ENCODE results near the gene IER3IP1. TPM values are rescaled to one million over a fixed set of nuclear protein-coding genes. Genes with fewer than 3 reads are reported as not detected.

Gene IER3IP1
- total and polyA plus RNA-seq, 4 experiments from 2014 or later: 7.8 to 30.9 (median 13.2) TPM

GRCh38 chr18:47115205-47115604, 61.0 kb downstream of the IER3IP1 start:
- Histone ChIP-seq H3K27me3 (ENCODE audit: insufficient read depth, low read length) (no peaks in the 10 kb centered on the region), H3K4me1 (ENCODE audit: insufficient read depth, low read length) (no peaks in the 10 kb centered on the region), H3K36me3 (ENCODE audit: insufficient read depth, low read length) (peaks cover 32% of the 10 kb centered on the region), H3K9me3 (ENCODE audit: control insufficient read depth in 1 of 2, low read length in 2 of 2) (no peaks in the 10 kb centered on the region), H3K4me3 (ENCODE audit: low read length in 2 of 2) (no peak overlapping the region), H3K27ac (ENCODE audit: low read depth, low read length) (no peak overlapping the region)
- ChIA-PET CTCF (ENCODE audit: partially characterized antibody) (interaction anchor here (2.7 to 5.0 kb wide), 2 partner anchors 14 to 89 kb away, joined by 11 to 25 read pairs; no protein-coding TSS in a partner anchor), POLR2A (ENCODE audit: partially characterized antibody) (no interaction called here)
- Mint-ChIP-seq H3K27me3 (no peaks in the 10 kb centered on the region), H3K27ac (peak overlapping the region in 1 of 7 donors; percentile 55), H3K9me3 (no peaks in the 10 kb centered on the region), H3K4me1 (peaks cover 0 to 1% (median 0%) of the 10 kb centered on the region in 4 donors), H3K36me3 (peaks cover 49 to 69% of the 10 kb centered on the region in 2 donors), H3K4me3 (no peak overlapping the region)
- intact Hi-C loops (cut with micrococcal nuclease): no loop called here
- no peak for DNase-seq

GRCh38 chr18:47113796-47114540, 62.2 kb downstream of the IER3IP1 start:
- peaks cover 34% of the 10 kb centered on the region for H3K36me3 ChIP-seq (ENCODE audit: insufficient read depth, low read length)
- Mint-ChIP-seq H3K4me3 (no peak overlapping the region), H3K27me3 (no peaks in the 10 kb centered on the region), H3K4me1 (no peaks in the 10 kb centered on the region), H3K36me3 (peaks cover 52 to 60% of the 10 kb centered on the region in 2 donors), H3K9me3 (no peaks in the 10 kb centered on the region), H3K27ac (peak overlapping the region in 1 of 7 donors; percentile 70)
- intact Hi-C loops (cut with micrococcal nuclease): no loop called here
- H3K4me1 ChIP-seq (ENCODE audit: insufficient read depth, low read length): no peaks in the 10 kb centered on the region
- no peaks in the 10 kb centered on the region for H3K27me3 ChIP-seq (ENCODE audit: insufficient read depth, low read length)
- ChIA-PET POLR2A (ENCODE audit: partially characterized antibody) (no interaction called here), CTCF (ENCODE audit: partially characterized antibody) (interaction anchor here (1.1 to 5.0 kb wide), 4 partner anchors 12 to 635 kb away, joined by 3 to 25 read pairs (median 9); no protein-coding TSS in a partner anchor)
- no peak for DNase-seq
- no peak overlapping the region for H3K27ac ChIP-seq (ENCODE audit: low read depth, low read length)
- no peaks in the 10 kb centered on the region for H3K9me3 ChIP-seq (ENCODE audit: control insufficient read depth in 1 of 2, low read length in 2 of 2)
- H3K4me3 ChIP-seq (ENCODE audit: low read length in 2 of 2): no peak overlapping the region

GRCh38 chr18:47110492-47111274, 65.5 kb downstream of the IER3IP1 start:
- no peaks in the 10 kb centered on the region for H3K9me3 Mint-ChIP-seq
- peaks cover 40% of the 10 kb centered on the region for H3K36me3 ChIP-seq (ENCODE audit: insufficient read depth, low read length)
- H3K36me3 Mint-ChIP-seq: peaks cover 62 to 79% of the 10 kb centered on the region in 2 donors
- H3K27ac Mint-ChIP-seq: peak overlapping the region in 1 of 7 donors; percentile 82
- H3K4me1 ChIP-seq (ENCODE audit: insufficient read depth, low read length): no peaks in the 10 kb centered on the region
- H3K4me3 Mint-ChIP-seq: no peak overlapping the region
- H3K9me3 ChIP-seq (ENCODE audit: control insufficient read depth in 1 of 2, low read length in 2 of 2): no peaks in the 10 kb centered on the region
- no peak overlapping the region for H3K4me3 ChIP-seq (ENCODE audit: low read length in 2 of 2)
- no peaks in the 10 kb centered on the region for H3K27me3 Mint-ChIP-seq
- ChIA-PET POLR2A (ENCODE audit: partially characterized antibody) (no interaction called here), CTCF (ENCODE audit: partially characterized antibody) (interaction anchor here (1.0 to 5.0 kb wide), 6 partner anchors 9 to 644 kb away, joined by 4 to 25 read pairs (median 4); no protein-coding TSS in a partner anchor)
- no peak for DNase-seq
- H3K27ac ChIP-seq (ENCODE audit: low read depth, low read length): no peak overlapping the region
- no peaks in the 10 kb centered on the region for H3K27me3 ChIP-seq (ENCODE audit: insufficient read depth, low read length)
- H3K4me1 Mint-ChIP-seq: no peaks in the 10 kb centered on the region
- intact Hi-C loops (cut with micrococcal nuclease): no loop called here

GRCh38 chr18:47109720-47110119, 66.4 kb downstream of the IER3IP1 start:
- ChIA-PET POLR2A (ENCODE audit: partially characterized antibody) (no interaction called here), CTCF (ENCODE audit: partially characterized antibody) (interaction anchor here (1.6 kb wide), 1 partner anchor 8 kb away, joined by 7 read pairs; no protein-coding TSS in a partner anchor)
- Mint-ChIP-seq H3K4me1 (no peaks in the 10 kb centered on the region), H3K36me3 (peaks cover 55 to 73% of the 10 kb centered on the region in 2 donors), H3K4me3 (no peak overlapping the region), H3K27ac (peak overlapping the region in 5 of 7 donors; percentile 32 to 82 (median 63)), H3K27me3 (no peaks in the 10 kb centered on the region), H3K9me3 (no peaks in the 10 kb centered on the region)
- H3K27me3 ChIP-seq (ENCODE audit: insufficient read depth, low read length): no peaks in the 10 kb centered on the region
- no peak overlapping the region for H3K4me3 ChIP-seq (ENCODE audit: low read length in 2 of 2)
- intact Hi-C loops (cut with micrococcal nuclease): no loop called here
- no peak overlapping the region for H3K27ac ChIP-seq (ENCODE audit: low read depth, low read length)
- DNase-seq: no peak
- peaks cover 33% of the 10 kb centered on the region for H3K36me3 ChIP-seq (ENCODE audit: insufficient read depth, low read length)
- no peaks in the 10 kb centered on the region for H3K9me3 ChIP-seq (ENCODE audit: control insufficient read depth in 1 of 2, low read length in 2 of 2)
- no peaks in the 10 kb centered on the region for H3K4me1 ChIP-seq (ENCODE audit: insufficient read depth, low read length)

- intact Hi-C loops (cut with micrococcal nuclease): no loop called here
- no peak overlapping the region for H3K27ac Mint-ChIP-seq
- DNase-seq: no peak
Observed at GRCh38 chr18:47108998-47109405, 67.2 kb downstream of the IER3IP1 start.

GRCh38 chr18:47108373-47108772, 67.8 kb downstream of the IER3IP1 start:
- ChIA-PET POLR2A (ENCODE audit: partially characterized antibody) (no interaction called here), CTCF (ENCODE audit: partially characterized antibody) (interaction anchor here (1.6 kb wide), 1 partner anchor 96 kb away, joined by 6 read pairs; no protein-coding TSS in a partner anchor)
- H3K27ac ChIP-seq (ENCODE audit: low read depth, low read length): no peak overlapping the region
- Mint-ChIP-seq H3K4me3 (no peak overlapping the region), H3K36me3 (peaks cover 46 to 62% of the 10 kb centered on the region in 2 donors), H3K4me1 (no peaks in the 10 kb centered on the region), H3K27me3 (no peaks in the 10 kb centered on the region), H3K27ac (peak overlapping the region in 1 of 7 donors; percentile 44), H3K9me3 (no peaks in the 10 kb centered on the region)
- H3K4me1 ChIP-seq (ENCODE audit: insufficient read depth, low read length): no peaks in the 10 kb centered on the region
- intact Hi-C loops (cut with micrococcal nuclease): no loop called here
- peaks cover 33% of the 10 kb centered on the region for H3K36me3 ChIP-seq (ENCODE audit: insufficient read depth, low read length)
- H3K4me3 ChIP-seq (ENCODE audit: low read length in 2 of 2): no peak overlapping the region
- H3K27me3 ChIP-seq (ENCODE audit: insufficient read depth, low read length): no peaks in the 10 kb centered on the region
- DNase-seq: no peak
- no peaks in the 10 kb centered on the region for H3K9me3 ChIP-seq (ENCODE audit: control insufficient read depth in 1 of 2, low read length in 2 of 2)

More at GRCh38 chr18:47108998-47109405, 67.2 kb downstream of the IER3IP1 start:
- H3K4me3 Mint-ChIP-seq: no peak overlapping the region
- Histone ChIP-seq H3K9me3 (ENCODE audit: control insufficient read depth in 1 of 2, low read length in 2 of 2) (no peaks in the 10 kb centered on the region), H3K27me3 (ENCODE audit: insufficient read depth, low read length) (no peaks in the 10 kb centered on the region), H3K36me3 (ENCODE audit: insufficient read depth, low read length) (peaks cover 33% of the 10 kb centered on the region), H3K4me1 (ENCODE audit: insufficient read depth, low read length) (no peaks in the 10 kb centered on the region), H3K4me3 (ENCODE audit: low read length in 2 of 2) (no peak overlapping the region), H3K27ac (ENCODE audit: low read depth, low read length) (no peak overlapping the region)
- ChIA-PET CTCF (ENCODE audit: partially characterized antibody) (interaction anchor here (1.6 kb wide), 1 partner anchor 96 kb away, joined by 6 read pairs; no protein-coding TSS in a partner anchor), POLR2A (ENCODE audit: partially characterized antibody) (no interaction called here)
- no peaks in the 10 kb centered on the region for H3K4me1 Mint-ChIP-seq
- no peaks in the 10 kb centered on the region for H3K27me3 Mint-ChIP-seq
- H3K36me3 Mint-ChIP-seq: peaks cover 51 to 68% of the 10 kb centered on the region in 2 donors
- H3K9me3 Mint-ChIP-seq: no peaks in the 10 kb centered on the region
